Stimulated activated CD8-positive, alpha-beta memory T cell treated with anti-CD3 and anti-CD28 coated beads, Interleukin-7, amount 100 ng/mL, for 4 hours (primary cell): ENCODE measurements around the gene ZNF664.
"Not testable (repeated sequence)": the region's sequence is repeated elsewhere in the genome, so short reads cannot be mapped to it uniquely, and the experiment has no call there.

Source experiments
- DNase-seq, 2 donors: peaks; one replicate each; pipeline ENCODE4 v3.0.0-alpha.2; 2020; ENCODE audit warnings: low read depth in 2 of 2

ZNF664 gene

GRCh38 chr12:123941624-123942237 lies 31.3 kb upstream of the ZNF664 start:
- DNase-seq, result no peak

GRCh38 chr12:123942238-123942653 lies 30.8 kb upstream of the ZNF664 start:
- DNase-seq, result no peak

DNA sequence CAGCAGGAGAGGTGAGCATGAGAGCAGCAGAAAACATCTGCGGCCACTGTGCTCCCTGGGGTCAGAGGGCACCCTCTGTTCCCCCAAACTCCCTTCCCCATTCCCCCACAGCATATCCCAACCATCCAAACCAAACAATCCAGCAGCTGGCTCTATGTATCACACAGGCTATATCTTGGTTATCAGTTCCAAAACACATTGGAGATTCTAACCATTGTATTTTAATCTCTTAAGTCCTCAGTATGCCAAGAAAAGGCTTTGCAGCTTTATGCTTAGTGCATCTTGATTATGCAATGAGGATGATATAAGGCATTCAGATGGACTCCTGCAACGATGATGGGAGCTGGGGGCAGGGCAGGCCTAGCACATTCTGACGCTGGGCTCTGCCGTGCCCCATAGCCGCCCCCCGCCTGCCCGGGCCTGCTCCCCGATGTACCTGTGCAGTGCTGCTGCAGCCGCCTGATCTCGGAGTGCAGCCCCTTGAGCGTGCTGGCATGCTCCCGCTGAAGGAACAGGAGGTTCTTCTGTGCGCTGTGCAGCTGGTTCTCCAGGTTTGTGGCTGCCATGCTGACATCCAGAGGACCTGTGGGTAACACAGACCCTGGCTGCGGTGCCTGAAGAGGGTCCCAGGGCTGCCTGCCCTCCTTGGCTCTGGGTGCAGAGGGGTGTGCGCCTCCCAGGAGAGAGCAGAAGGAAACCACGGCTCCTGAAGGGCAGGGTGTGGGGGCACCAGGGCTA lies 29.9 kb upstream of the ZNF664 start:
- DNase-seq, result no peak

- no peak for DNase-seq
Observed at GRCh38 chr12:123943816-123944215, 29.2 kb upstream of the ZNF664 start.

DNA sequence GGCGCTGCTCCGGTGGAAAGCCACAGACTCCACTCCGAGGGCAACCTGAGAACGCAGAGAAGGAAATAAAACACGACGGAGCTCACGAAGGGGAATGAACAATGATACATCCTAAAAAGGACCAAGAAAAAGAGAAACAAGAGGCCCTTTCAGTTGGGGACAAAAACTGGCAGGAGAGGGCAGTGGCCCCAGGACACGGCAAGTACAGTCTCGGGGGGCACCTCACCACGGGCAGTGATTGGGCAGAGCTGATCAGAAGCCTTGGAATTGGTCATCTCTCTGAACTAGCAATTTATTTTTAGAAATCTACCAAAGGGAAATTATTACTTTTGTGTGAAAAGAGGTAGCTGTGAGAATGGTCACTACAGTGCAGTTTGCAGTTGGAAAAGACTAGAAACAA lies 28.3 kb upstream of the ZNF664 start:
- no peak for DNase-seq

- DNase-seq, result no peak
Observed at GRCh38 chr12:123945287-123946151, 27.5 kb upstream of the ZNF664 start.

DNA sequence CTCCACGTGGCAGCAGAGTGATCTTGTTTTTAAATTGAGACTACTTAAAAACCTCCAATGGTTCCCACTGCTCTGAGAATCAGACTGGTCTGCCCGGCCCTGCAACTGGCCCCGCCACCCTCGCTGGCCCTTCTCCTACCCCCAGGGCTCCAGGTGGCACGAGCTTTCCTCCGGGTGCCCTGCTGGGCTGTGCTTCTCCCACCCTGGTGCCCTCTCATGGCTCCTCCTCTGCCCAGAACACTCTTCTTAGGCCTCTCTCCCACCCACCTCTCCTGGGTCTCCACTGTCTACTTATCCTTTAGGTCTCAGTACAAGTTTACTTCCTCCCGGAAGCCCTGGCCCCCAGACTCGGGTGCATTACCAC lies 26.9 kb upstream of the ZNF664 start:
- no peak for DNase-seq

DNA sequence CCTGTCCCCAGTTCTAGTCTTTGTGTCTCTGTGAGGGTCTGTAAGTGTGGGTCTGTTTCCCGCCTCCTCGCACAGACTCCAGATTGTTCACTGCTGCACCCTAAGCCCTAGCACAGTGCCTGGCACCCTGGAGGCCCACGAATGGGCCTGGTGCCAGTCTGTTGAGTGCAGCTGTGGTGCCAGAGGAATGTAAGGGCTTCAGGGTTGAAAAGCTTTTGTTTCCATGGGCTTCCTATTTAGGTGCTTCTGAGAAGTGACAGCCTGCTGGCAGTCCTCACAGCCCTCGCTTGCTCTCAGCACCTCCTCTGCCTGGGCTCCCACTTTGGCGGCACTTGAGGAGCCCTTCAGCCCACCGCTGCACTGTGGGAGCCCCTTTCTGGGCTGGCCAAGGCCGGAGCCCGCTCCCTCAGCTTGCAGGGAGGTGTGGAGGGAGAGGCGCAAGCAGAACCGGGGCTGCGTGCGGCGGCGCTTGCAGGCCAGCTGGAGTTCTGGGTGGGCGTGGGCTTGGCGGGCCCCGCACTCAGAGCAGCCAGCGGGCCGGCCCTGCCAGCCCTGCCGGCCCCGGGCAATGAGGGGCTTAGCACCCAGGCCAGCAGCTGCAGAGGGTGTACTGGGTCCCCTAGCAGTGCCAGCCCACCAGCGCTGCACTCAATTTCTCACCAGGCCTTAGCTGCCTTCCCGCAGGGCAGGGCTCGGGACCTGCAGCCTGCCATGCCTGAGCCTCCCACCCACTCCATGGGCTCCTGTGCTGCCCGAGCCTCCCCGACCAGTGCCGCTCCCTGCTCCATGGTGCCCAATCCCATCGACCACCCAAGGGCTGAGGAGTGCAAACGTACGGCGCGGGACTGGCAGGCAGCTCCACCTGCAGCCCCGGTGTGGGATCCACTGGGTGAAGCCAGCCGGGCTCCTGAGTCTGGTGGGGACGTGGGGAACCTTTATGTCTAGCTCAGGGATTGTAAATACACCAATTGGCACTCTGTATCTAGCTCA lies 26.2 kb upstream of the ZNF664 start:
- not testable (repeated sequence) for DNase-seq

- DNase-seq, result not testable (repeated sequence)
Observed at GRCh38 chr12:123947531-123947930, 25.5 kb upstream of the ZNF664 start.

DNA sequence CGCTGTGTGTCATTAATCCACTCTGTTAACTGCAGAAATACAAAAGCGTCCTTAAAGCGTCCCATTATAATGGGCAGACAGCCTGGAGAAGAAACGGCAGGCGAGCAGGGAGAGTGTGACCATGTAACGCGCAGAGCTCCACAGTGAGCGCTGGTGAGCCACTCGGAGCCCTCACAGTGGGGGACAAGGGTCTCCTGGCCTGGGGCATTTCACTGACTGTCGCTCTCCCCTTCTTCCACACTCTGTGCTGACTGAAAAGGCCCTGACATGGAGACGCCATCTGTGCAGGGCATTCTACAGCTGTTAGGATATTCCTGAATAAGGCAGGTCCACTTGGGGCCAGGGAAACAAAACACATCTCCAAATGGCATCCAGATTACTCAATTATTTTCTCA lies 24.6 kb upstream of the ZNF664 start:
- DNase-seq, result no peak

DNA sequence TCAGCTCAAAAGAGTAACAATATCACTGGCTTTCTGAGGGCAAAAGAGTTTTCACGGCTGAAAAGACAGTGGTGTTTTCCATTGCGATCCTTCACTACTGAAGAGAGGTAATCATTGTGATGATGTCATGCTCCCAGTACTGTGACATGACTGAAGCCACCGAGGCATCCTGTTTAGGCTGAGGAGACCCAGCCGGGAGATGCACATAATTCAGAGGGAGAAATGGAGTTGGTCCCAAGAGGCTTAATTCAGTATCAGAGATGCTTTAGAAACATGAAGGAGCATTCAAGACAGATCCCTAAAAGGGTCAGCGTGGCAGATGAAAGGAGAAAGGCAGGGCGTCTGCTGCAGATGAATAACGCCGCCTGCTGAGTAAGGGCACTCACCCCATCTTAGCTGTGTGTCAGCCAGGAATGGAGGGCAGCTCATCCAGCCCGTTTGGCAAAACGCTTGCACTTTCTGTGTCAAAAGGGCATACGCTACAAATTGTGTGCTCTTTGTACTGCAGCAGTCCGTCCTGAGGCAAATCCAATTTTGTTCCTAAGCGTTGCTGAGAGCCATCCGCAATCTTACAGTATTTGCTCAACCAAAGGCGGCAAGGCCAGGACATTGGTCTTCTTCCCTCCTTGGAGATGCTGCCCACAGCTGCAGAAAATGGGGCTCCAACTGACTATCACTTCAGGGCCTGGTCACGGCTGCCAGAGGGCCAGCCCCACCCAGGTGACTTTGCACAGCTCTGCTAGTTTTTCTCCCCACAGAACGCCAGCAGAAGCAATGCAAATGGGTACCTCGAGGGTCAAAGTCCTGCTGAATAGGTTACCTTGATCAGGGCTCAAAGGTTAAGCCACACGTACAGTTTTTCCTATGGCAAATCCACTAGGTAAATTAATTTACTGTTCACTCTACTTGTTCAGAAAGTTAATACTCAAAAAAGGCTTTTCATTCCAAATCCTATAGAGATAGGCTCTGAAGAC lies 23.9 kb upstream of the ZNF664 start:
- no peak for DNase-seq

GRCh38 chr12:123949770-123950165 lies 23.2 kb upstream of the ZNF664 start:
- DNase-seq, result no peak

- DNase-seq, result no peak
Observed at GRCh38 chr12:123950476-123951349, 22.3 kb upstream of the ZNF664 start.

DNA sequence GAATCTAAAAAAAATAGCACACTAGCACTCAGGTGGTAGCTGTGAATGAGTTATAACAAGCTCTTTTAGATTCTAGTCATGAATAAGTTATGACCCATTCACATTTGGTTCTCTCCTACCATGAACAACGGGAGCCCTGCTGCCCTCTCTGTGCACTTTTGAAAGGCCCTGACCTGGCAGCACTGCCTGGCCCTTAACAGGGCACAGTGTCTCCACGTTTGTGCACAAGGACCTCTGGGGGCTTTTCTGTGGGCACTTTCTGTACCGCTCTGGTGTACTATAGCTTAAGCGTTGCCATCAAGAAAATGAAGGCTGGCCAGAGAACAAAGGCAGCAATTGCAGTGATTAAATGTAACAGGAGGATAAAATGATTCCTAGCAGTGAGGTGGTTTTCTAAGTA lies 21.5 kb upstream of the ZNF664 start:
- DNase-seq, result no peak

DNA sequence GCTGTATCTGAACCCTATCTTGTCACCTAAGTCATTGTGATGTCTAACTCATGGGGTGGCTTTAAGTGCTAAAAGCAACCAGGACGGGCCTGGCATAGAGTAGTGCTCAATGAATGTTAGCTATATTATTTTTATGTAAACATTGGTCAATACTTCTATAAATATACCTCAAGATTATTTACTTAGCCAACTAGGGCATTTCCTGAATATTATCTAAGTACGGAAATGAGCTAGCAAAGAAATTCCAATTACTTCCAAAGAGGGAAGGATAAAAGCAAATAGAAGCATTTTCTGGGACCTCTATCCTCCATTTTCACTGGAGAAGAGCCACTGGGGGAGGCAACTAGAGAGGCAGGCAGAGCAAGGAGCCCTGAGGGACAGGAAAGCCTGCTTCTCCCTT lies 21.0 kb upstream of the ZNF664 start:
- DNase-seq, result no peak

DNA sequence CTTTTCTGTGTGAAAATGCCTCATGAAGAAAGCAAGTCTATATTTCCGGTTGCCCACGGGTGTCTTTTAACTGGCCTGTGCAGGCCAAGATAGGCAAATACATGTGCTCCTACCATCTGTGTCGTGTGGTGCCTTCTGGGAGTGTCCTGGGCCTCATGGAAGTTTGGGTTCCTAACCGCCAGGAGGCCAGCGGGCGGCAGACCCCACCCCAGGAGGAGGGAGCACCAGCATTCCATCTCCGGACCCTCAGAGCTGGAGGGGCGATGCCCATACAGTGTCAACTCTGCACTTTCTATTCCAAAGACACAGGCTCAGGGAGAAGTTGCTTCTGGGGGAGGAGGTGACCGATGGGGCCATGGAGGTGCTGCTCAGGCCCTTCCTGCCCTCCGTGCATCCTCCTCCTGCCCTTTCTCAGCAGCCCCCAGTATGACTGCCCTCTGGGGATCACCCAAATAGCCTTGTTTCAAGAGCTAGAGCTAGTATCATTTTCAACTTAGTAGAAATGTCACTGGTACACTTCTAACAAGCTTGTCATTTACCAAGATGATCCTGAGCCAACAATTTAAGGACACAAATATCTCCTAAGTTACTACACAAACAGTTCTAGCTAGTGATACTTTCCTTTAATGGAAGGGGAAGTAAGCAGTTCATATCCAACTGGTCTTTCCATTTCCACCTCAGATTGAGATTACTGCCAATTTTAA lies 18.2 kb upstream of the ZNF664 start:
- no peak for DNase-seq

DNA sequence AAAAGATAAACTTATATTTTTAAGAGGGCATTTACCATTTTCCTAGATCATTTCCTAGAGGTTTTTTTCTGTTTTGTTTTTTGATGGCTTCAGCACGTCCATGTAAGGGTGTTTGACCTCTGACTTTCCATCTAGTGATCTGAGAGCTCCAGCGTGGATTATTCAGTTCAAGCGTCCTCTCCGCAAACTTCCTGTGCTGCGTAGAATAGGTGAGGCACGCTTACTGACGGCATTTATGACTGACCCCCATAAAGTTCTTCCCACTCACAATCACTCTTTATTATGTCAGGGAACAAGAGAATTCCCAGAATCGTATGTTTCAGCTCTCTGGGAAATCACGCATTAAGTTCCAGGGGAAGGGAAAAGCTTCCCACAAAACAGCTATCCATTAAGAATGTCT lies 16.8 kb upstream of the ZNF664 start:
- DNase-seq, result no peak

DNA sequence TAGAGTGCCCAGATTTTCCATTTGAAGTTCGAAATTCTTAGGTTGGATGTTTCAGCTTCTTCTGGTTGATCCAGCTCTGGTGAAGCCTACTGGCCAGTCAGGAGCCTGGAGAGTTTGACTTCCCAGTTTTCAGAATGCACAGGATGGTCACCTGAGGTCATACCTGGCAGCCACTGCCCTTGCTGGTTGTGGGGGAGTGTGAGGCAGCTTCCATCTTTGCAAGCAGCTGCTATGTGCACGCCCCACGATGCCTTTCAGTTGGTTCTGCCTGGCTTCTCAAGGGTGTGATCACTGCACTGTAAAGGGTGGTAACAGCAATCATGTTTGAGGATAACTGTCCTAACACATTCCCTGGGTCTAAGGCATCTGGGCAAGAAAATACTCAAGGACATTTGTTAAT lies 15.8 kb upstream of the ZNF664 start:
- DNase-seq, result no peak

- no peak for DNase-seq
Observed at GRCh38 chr12:123958462-123958861, 14.6 kb upstream of the ZNF664 start.
